ENCODE data around the gene MROH9.

GRCh38 chr1:170978371-170978910 is 43.1 kb downstream of the MROH9 start:
- TF ChIP-seq EZH2 (IDR thresholded peaks at IDR 0.05; ENCODE audit: low read depth, unreplicated experiment) (no peak), CTCF (conservative IDR thresholded peaks at IDR 0.05; ENCODE audit: low read depth in 2 of 2) (no peak), REST (IDR thresholded peaks at IDR 0.05; ENCODE audit: unreplicated experiment) (no peak)

All from GM23338 (cell line).